Suprapubic skin (tissue), 3 donors: ENCODE data around the gene COQ10B.

Experiments used
- EP300 ChIP-seq: sonication (generic); formaldehyde crosslinking; IDR thresholded peaks from one replicate; pipeline ENCODE4 v1.6.1; 2017; ENCODE audit warnings: antibody characterized with exemption
- TF ChIP-seq, protein P1 (sequence below), 2 donors: fragments of 200-600 bp in 1 of 2; fragments of 450-650 bp in 1 of 2; sonication (generic) in 1 of 2; IDR thresholded peaks; one replicate each; pipeline ENCODE4 v1.5.1; 2016 to 2019; ENCODE audit warnings: antibody characterized with exemption in 2 of 2, mild to moderate bottlenecking in 1 of 2, moderate library complexity in 1 of 2

DNA sequence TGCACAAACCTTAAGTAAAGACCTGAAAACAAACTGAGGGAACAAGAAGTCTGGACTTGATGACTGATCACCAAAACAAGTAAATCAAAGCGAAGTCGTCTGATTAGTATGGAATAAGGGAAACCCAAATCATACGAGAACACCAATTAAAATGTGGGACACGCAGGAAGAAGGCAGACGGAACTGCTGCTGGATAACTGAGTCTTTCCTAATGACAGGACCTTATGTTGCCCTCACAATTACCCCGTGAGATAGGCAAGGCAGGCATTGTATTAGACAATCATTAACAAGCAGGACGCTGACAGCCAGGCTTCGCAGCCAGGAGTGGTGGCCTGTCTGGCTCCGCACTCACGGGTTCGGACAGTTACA is 614 bp upstream of the COQ10B start:
- TF ChIP-seq, protein P1, sequence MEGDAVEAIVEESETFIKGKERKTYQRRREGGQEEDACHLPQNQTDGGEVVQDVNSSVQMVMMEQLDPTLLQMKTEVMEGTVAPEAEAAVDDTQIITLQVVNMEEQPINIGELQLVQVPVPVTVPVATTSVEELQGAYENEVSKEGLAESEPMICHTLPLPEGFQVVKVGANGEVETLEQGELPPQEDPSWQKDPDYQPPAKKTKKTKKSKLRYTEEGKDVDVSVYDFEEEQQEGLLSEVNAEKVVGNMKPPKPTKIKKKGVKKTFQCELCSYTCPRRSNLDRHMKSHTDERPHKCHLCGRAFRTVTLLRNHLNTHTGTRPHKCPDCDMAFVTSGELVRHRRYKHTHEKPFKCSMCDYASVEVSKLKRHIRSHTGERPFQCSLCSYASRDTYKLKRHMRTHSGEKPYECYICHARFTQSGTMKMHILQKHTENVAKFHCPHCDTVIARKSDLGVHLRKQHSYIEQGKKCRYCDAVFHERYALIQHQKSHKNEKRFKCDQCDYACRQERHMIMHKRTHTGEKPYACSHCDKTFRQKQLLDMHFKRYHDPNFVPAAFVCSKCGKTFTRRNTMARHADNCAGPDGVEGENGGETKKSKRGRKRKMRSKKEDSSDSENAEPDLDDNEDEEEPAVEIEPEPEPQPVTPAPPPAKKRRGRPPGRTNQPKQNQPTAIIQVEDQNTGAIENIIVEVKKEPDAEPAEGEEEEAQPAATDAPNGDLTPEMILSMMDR (IDR thresholded peaks at IDR 0.05), result no peak
- TF ChIP-seq EP300, result no peak
